Heart left ventricle (tissue), 16 donors: ENCODE measurements around the gene PPP1R3D. TPM values are rescaled to one million over a fixed set of nuclear protein-coding genes. Genes with fewer than 3 reads are reported as not detected.
A peak's percentile ranks its signal among the peaks of the same experiment; 100 is the strongest.

Experiments used
- ATAC-seq, 4 donors: fragments of 200-7000 bp; cut with Tn5 transposase; one replicate each; pipeline ENCODE4 v1.9.1; 2020 to 2022; ENCODE audit warnings: moderate library complexity in 4 of 4, mild to moderate bottlenecking in 3 of 4, moderate number of reproducible peaks in 1 of 4
- DNase-seq, 5 donors: peaks; one replicate each; pipeline ENCODE4 v3.0.0-alpha.2; 2020
- H3K27ac ChIP-seq, 12 donors: fragments of 200-600 bp; sonication (generic) in 4 of 12; one replicate each; pipeline versions ENCODE4 v1.5.0 to v1.8.0; 2016 to 2022; ENCODE audit warnings: mild to moderate bottlenecking in 2 of 12
- H3K27me3 ChIP-seq, 9 donors: fragments of 200-600 bp; sonication (generic) in 2 of 9; one replicate each; pipeline versions ENCODE4 v1.5.1 to v1.8.0; 2016 to 2022; ENCODE audit warnings: mild to moderate bottlenecking in 3 of 9
- H3K36me3 ChIP-seq, 9 donors: fragments of 200-600 bp; sonication (generic) in 2 of 9; one replicate each; pipeline versions ENCODE4 v1.5.0 to v1.8.0; 2018 to 2022; ENCODE audit warnings: mild to moderate bottlenecking in 2 of 9
- H3K4me1 ChIP-seq, 12 donors: fragments of 200-600 bp; sonication (generic) in 4 of 12; one replicate each; pipeline versions ENCODE4 v1.5.0 to v1.8.0; 2016 to 2022; ENCODE audit warnings: mild to moderate bottlenecking in 3 of 12
- H3K4me3 ChIP-seq, 12 donors: fragments of 200-600 bp; sonication (generic) in 4 of 12; one replicate each; pipeline versions ENCODE4 v1.5.0 to v1.8.0; 2017 to 2022; ENCODE audit warnings: mild to moderate bottlenecking in 9 of 12, moderate library complexity in 4 of 12
- H3K9me3 ChIP-seq, 12 donors: fragments of 200-600 bp; sonication (generic) in 4 of 12; one replicate each; pipeline versions ENCODE4 v1.5.0 to v1.8.0; 2016 to 2022; ENCODE audit warnings: mild to moderate bottlenecking in 1 of 12
- CTCF ChIP-seq, 12 donors: fragments of 200-600 bp; sonication (generic) in 4 of 12; IDR thresholded peaks; one replicate each; pipeline versions ENCODE4 v1.5.0 to v1.8.0; 2018 to 2022; ENCODE audit warnings: antibody characterized with exemption in 12 of 12, mild to moderate bottlenecking in 5 of 12
- POLR2A ChIP-seq, 2 donors: fragments of 450-650 bp; IDR thresholded peaks; one replicate each; pipeline ENCODE4 v1.6.1; 2017; ENCODE audit warnings: antibody characterized with exemption in 2 of 2, mild to moderate bottlenecking in 2 of 2, moderate library complexity in 2 of 2
- WGBS, 4 donors: extraction: QIAGEN DNeasy Blood & Tissue Kit in 2 of 4; methylation state at CpG; one replicate each; pipeline versions ENCODE4 v1.1.5 to v1.1.7; 2013 to 2018; 5-methylcytosine and 5-hydroxymethylcytosine counted together
- intact Hi-C, 10 donors: fragments of 100-400 bp; cut with DNase I; formaldehyde crosslinking; loops; one replicate each; pipeline versions ENCODE4 v1.11.1 to v1.14.2; 2022
- polyA plus RNA-seq, 2 donors: library from polyadenylated mRNA; stranded (reverse); fragments of 200-250 nt; gene quantifications; one replicate each; pipeline ENCODE4 v1.2.3, GENCODE V29; 2013
- total RNA-seq, 9 donors: library from RNA; depleted of rRNA in 2 of 9; stranded (reverse); fragments of >200 nt in 2 of 9; fragmentation: NEBNext Ultra II Directional in 3 of 9; extraction: Animal tissue kit (Norgen Biotek cat#: 25700) in 3 of 9; gene quantifications; one replicate each; pipeline versions ENCODE4 v1.1.0 to v1.2.4, GENCODE V29; 2016 to 2023
- donor health status: ischemic (EF 13 %, LVEDD 7.1; RV severe dilation, severe dysfunction).
- donor health status: healthy with polysubstance abuse.
- donor health status: DM: no; HTN: yes; CAD: no.
- donor health status: DM: no; HTN: no; CAD: no.
- donor health status: ischemic (EF 25% LVEDD 6.9; RV normal size, moderate dysfunction).
- donor health status: ischemic (EF 25% LVEDD 5.7; RV mildly dilated, moderate dysfunction).
- donor health status: healthy.
- donor health status: DM: yes; HTN: yes; CAD: no.
- donor health status: ischemic (EF 35%, LVEDD 5.7; RV mildly dilated, moderate dysfunction).
- donor health status: nonischemic (EF 11% LVEDD 7.7; RV severe dilation, severe dysfunction).
- donor health status: DM: yes; HTN: yes; CAD: no.
- donor health status: PGD.
- donor health status: ischemic (EF 29% LVEDD 5.4; RV normal size, mild dysfunction).
- donor health status: nonischemic (EF 23%, LVEDD 6.1; RV moderate dilation, normal function).

Gene PPP1R3D
- total and polyA plus RNA-seq, 11 donors, result 5.6 to 14.7 (median 12.5) TPM

- 68 to 75% (median 72%) methylated on average over 2 of the region's 2 CpGs for WGBS, 4 donors
- H3K27me3 ChIP-seq, result no peaks in the 10 kb centered on the region
- no peaks in the 10 kb centered on the region for H3K9me3 ChIP-seq
- H3K4me1 ChIP-seq, result peaks cover 3 to 58% (median 37%) of the 10 kb centered on the region in 12 donors
- intact Hi-C loops, result loop anchor here in 6 of 10 donors (5.0 to 10.0 kb wide), 4 partner anchors 89 to 109 kb away; no protein-coding TSS in a partner anchor
- no peak overlapping the region for H3K4me3 ChIP-seq
- DNase-seq (no peak), ATAC-seq (no peak)
- peak overlapping the region in 2 of 12 donors; percentile 9 for H3K27ac ChIP-seq
- peaks cover 0 to 67% (median 36%) of the 10 kb centered on the region in 9 donors for H3K36me3 ChIP-seq
- TF ChIP-seq CTCF (IDR thresholded peaks at IDR 0.05), result no peak
- TF ChIP-seq POLR2A (IDR thresholded peaks at IDR 0.05), result no peak
Measured at GRCh38 chr20:59945731-59946130, 5.6 kb upstream of the PPP1R3D start.

- ATAC-seq, result no peak
- Histone ChIP-seq H3K36me3 (peaks cover 0 to 63% (median 36%) of the 10 kb centered on the region in 9 donors), H3K27ac (peak overlapping the region in 2 of 12 donors; percentile 9), H3K4me1 (peaks cover 3 to 58% (median 37%) of the 10 kb centered on the region in 12 donors), H3K4me3 (no peak overlapping the region), H3K27me3 (no peaks in the 10 kb centered on the region), H3K9me3 (no peaks in the 10 kb centered on the region)
- TF ChIP-seq CTCF (IDR thresholded peaks at IDR 0.05), result no peak
- no peak for TF ChIP-seq POLR2A (IDR thresholded peaks at IDR 0.05)
- intact Hi-C loops, result loop anchor here in 6 of 10 donors (5.0 to 10.0 kb wide), 4 partner anchors 90 to 110 kb away; no protein-coding TSS in a partner anchor
- 44 to 64% (median 51%) methylated on average over 3 of the region's 3 CpGs for WGBS, 4 donors
- DNase-seq, result no peak
Measured at GRCh38 chr20:59945175-59945574, 5.1 kb upstream of the PPP1R3D start.

DNA sequence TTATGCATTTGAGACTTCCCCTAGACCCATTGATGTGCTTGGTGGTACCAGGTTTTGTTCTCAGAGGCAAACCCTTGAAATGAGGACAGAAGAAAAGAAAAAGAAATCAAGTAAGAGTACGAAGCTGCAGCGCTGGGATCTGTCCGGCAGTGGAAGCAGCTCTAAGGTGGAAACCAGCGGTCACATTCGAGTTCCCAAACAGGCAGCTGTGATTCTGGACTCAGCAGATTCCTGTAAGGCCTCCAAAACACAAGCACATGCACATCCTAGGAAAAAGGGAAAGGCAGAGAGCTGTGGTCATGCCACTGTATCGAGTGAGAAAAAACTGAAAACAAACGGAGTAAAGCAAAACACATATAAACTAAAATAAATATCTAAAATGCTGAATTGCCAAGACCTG, 4.6 kb upstream of the PPP1R3D start:
- peak overlapping the region in 1 of 12 donors; percentile 9 for H3K27ac ChIP-seq
- intact Hi-C loops, result loop anchor here in 6 of 10 donors (5.0 to 10.0 kb wide), 4 partner anchors 90 to 110 kb away; no protein-coding TSS in a partner anchor
- H3K27me3 ChIP-seq, result no peaks in the 10 kb centered on the region
- peaks cover 3 to 58% (median 37%) of the 10 kb centered on the region in 12 donors for H3K4me1 ChIP-seq
- DNase-seq (no peak), ATAC-seq (no peak)
- TF ChIP-seq CTCF (IDR thresholded peaks at IDR 0.05) (no peak), POLR2A (IDR thresholded peaks at IDR 0.05) (no peak)
- WGBS, 4 donors, result 71 to 77% (median 75%) methylated on average over 7 of the region's 7 CpGs
- peaks cover 0 to 59% (median 36%) of the 10 kb centered on the region in 9 donors for H3K36me3 ChIP-seq
- no peaks in the 10 kb centered on the region for H3K9me3 ChIP-seq
- no peak overlapping the region for H3K4me3 ChIP-seq

DNA sequence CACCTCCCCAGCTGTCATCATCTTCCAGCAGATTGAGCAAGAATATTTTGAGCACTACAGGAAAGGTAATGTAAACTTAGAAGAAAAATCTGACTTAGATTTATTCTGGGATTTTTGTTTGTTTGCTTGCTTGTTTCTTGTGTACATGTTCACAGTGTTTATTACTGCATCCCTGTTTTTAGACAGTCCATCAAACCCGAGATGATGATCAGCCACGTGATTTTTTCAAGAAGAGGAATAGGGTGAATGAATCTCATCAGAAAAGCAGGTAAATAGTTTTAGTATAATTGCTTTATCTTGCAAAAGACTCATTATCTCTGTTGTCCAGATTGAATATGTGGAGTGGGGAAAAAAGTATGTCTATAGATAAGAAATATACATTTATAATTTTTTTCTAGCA, 2.1 kb upstream of the PPP1R3D start:
- Histone ChIP-seq H3K4me1 (peaks cover 3 to 67% (median 53%) of the 10 kb centered on the region in 12 donors), H3K27me3 (no peaks in the 10 kb centered on the region), H3K27ac (peak overlapping the region in 4 of 12 donors; percentile 94 to 99 (median 96)), H3K4me3 (no peak overlapping the region), H3K36me3 (peaks cover 0 to 52% (median 36%) of the 10 kb centered on the region in 9 donors), H3K9me3 (no peaks in the 10 kb centered on the region)
- TF ChIP-seq POLR2A (IDR thresholded peaks at IDR 0.05), result no peak
- TF ChIP-seq CTCF (IDR thresholded peaks at IDR 0.05), result no peak
- DNase-seq (no peak), ATAC-seq (no peak)
- WGBS, 4 donors, result 75 to 81% (median 76%) methylated on average over 2 of the region's 2 CpGs
- intact Hi-C loops, result loop anchor here in 5 of 10 donors (10.0 kb wide), 3 partner anchors 93 to 113 kb away; no protein-coding TSS in a partner anchor
